ENCODE measurements around the gene MCF2L2. TPM values are rescaled to one million over a fixed set of nuclear protein-coding genes. Genes with fewer than 3 reads are reported as not detected.

MCF2L2 gene
- total RNA-seq, 4 donors from 2014 or later, result 0.16 to 0.66 (median 0.26) TPM

DNA sequence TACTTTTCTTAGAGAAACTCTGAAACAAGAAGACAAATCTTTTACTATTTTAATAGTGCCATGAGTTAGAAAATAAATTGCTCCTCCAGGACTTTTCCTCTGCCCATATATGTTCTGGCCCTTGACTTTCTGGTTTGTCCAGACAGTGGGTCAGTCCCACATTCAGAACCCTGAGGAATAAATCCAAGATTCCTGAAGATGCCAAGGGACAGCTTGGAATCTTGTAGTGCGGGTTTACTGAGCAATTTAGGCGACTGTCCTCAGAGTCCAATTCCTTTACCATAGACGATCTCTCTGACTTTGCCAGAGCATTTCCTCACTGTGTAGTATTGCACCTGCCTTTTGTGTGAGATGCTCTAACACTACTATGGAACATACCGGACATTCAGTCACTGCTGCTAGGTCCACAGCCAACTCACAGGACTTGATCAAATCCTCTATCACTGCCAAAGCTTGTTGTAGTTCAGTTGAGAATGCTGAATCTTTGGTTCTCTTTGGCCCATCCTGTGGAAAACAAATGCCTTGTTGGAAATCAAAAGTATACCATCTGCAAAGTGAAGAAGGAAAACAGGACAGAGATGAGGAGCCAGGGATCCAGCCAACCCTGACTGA, 212.7 kb downstream of the MCF2L2 start:
- no peak for TF ChIP-seq CTCF (IDR thresholded peaks at IDR 0.05; ENCODE audit: low read depth)

GRCh38 chr3:183214277-183214612, 214.2 kb downstream of the MCF2L2 start:
- no peak for TF ChIP-seq CTCF (IDR thresholded peaks at IDR 0.05; ENCODE audit: low read depth)

- no peak for TF ChIP-seq CTCF (IDR thresholded peaks at IDR 0.05; ENCODE audit: low read depth)
Observed at GRCh38 chr3:183213415-183214276, 214.8 kb downstream of the MCF2L2 start.

DNA sequence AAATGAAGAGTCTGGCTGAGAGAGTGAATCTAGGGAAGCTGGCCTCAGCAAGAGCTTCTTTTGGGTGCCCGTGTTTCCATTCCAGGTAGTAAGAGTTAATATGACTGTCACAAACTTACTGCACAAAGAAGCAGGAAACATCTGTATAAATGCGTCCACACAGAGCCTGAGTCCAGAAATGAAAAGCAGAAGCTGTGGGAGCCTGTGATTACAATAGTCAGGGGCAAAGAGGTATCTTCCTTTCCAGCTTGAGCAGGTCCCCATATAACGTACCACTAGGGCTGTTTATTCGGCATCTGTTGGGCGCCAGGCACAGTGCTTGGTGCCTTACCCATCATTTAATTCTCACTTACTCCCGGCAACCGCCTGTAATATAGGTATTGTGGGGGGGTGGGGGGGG, 215.9 kb downstream of the MCF2L2 start:
- TF ChIP-seq CTCF (IDR thresholded peaks at IDR 0.05; ENCODE audit: low read depth), result no peak

DNA sequence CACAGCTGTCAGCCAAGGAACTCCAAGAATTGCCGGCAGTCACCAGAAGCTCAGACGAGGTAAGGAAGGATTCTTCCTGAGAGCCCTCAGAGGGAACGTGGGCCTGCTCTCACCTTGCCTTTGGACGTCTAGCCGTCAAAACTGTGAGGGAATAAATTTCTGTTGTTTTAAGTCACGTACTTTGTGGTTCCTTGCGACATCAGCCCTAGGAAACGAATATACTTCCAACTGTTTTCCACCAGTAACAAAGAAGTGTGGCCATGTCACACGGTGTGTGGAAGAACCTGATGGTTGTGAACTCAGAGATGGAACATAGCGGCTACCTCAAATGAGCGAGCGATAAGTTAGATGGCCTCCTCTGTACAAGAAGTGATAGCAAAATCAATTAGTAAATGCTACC, 216.3 kb downstream of the MCF2L2 start:
- no peak for TF ChIP-seq CTCF (IDR thresholded peaks at IDR 0.05; ENCODE audit: low read depth)

DNA sequence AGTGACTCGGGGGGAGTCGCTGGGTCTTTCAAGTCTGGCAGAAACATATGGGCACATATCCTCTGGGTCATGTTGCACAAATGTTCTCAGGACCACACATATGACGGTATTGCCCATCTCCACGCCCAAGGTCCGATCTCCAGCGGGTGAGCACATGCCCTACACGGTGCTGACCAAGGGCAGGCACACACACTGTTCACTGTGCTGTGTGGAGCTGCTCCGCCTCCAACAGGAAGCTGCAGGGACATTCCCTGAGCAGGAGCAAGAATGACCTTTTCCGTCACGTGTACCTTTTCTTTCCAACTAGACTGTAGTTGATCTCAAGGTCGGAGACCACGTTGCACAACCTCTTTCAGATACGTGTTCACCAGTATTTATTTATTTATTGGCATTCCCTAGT, 217.1 kb downstream of the MCF2L2 start:
- no peak for TF ChIP-seq CTCF (IDR thresholded peaks at IDR 0.05; ENCODE audit: low read depth)

- TF ChIP-seq CTCF (IDR thresholded peaks at IDR 0.05; ENCODE audit: low read depth), result no peak
Observed at GRCh38 chr3:183210862-183211341, 217.5 kb downstream of the MCF2L2 start.
